ENCODE data around the gene KRT36.

Gene KRT36

DNA sequence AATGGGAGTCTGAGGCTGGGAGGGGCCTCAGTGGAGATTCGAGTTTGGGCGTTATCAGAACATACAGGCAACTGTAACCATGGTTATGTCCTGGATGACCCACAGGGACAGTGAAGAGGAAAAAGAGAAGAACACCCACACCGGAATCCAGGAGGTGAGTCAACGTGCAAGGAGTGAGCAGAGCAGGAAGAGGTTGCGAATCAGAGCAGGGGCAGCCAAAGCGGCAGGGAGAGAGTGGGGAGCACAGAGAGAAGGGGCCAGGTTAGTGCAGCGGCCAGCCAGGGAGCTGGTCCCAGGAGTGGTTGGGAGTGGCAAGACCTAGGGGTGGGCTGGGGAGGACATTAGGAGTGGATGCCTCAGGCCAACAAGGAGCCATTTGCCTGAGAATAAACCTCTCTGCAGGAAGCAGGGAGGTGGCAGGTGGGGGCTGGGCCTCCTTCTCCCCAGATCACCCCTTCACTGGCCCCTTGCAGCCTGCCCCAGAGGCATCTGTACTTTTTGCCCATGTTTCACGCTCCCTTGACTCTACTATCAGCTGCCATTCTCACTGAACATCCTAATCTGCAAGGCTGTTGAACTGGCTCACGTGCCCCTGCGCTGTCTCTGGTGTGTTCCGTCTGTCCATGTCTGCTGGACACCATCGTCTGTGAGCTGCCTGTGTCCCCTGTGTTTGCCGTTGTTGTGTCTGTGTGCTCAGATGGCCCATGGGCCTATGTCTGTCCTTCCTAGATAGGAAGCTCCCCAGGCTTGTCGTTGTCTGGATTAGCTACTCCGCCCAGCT lies 10.6 kb upstream of the KRT36 start:
- no peak for DNase-seq (ENCODE audit: low read depth)

DNA sequence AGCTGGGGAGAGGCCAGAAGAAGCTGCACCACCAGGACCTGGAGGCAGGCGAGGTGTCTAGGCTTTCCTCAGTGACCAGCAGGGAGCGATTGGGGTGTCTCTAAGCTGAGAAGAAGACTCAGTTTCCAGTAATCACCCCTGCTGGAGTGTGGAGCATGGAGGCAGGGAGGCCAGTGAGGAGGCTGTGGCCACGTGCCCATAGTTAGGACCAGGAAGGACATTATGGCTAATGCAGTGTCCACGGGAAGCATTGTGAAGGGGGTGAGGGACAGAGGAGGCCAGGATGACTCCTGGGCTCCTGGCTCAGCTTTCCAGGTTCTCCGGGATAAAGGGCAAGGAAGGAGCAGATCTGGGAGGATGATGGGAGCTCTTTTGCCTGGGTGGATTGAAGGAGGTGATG lies 10.0 kb upstream of the KRT36 start:
- no peak for DNase-seq (ENCODE audit: low read depth)

DNA sequence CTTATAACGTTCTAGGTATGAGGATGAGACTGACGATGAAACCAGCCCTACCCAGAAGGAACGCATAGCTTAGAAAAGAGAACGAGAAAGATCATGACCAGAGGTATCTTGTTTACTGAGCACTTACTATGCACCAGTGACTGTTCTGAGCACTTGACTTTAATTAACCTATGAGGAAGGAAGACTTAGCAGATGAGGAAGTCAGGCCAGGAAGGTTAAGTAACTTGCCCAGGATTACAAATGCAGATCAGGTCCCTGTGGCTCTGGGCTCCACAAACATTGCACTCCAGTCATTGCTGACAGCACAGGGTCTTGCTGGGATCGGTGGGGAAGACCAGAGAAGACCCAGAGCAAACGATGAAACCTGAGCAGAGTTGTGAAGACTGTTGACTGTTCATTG lies 8.6 kb upstream of the KRT36 start:
- no peak for DNase-seq (ENCODE audit: low read depth)

DNA sequence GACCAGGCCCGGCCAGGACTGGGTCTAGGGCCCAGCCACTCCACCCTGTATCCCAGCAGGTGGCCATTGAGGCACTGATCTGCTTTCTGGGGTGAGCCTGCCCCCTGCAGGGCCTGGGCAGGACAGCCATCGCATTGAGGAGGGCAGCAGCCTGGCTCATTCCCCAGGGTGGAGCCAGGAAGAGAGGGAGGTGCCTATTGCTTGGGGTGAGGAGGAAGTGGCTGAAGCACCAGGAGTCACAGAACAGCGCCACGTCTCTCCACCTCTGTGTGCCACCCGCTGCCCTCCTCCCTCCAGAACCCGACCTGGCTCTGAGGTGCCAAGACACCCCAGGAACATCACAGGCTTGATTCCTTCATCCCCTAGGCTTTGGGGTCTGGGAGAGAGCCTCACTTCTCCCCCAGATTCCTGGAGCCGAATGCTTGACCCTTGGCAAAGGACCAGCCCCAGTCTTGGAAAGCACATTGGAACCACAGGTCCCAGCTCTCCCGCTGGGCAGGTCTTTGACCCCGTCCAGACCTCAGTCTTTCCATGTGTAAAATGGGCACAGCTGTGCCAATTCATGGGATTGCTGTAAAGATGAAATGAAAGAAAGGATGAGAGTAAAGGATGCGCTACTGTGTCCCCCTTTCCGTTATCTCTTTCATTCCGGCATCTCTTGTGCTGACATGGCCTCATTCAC lies 7.2 kb upstream of the KRT36 start:
- no peak for DNase-seq (ENCODE audit: low read depth)

DNA sequence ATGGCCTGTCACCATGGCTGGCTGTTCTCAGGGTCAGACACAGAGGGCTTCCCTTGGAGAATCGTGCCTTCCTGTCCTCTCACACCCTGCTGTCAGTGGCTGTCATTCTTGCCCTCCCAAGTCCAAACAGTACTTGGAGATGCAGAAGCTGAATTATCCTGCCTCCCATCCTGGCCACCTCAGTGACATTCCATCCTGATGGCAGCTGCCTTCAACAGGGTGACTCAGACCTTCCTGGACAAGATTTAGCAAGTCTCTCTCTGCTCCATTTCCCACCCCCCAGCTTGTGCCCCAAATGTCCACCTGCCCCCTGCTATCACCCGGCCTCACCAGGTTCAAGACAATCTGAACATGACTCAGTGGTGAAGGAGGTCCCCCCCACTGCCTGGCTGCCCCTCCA lies 4.8 kb upstream of the KRT36 start:
- DNase-seq (ENCODE audit: low read depth) = no peak

DNA sequence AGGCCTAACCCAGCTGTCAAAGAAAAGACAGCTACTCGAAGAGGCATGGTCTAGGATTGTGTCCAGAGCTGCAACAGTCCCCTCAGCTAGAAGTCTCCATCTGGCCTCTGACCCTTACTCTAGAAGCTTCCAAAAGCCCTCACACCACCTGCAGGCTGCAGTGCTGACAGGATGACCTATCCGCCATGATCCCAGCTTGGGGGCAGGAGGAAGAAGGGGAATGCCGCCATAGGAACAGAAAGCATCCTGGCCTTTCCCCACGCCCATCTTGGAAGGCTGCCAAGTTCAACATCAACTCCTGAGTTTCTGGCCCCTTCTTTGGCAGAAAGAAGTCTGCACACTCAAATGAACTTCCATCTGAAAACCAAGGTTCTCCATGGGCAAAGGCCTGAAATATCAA lies 3.1 kb upstream of the KRT36 start:
- DNase-seq (ENCODE audit: low read depth) = no peak

DNA sequence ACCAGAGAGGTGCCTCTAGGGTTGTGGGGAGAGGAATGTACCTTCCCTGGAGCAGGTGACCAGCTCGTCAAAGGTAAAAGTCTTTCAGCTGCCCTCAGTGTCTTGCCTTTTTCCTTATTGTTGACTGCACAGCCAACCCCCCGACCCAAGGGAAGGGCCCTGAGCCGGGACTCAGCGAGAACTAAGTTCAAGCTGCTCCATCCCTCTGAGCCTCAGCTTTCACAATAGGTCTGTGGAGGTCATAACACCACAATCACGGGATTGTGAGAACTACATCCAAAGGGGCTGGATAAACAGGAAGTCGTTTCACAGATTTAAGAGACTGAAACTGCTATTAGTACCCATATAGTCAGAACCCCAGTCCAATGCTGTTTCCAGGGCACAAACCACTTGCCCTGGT lies 2.6 kb upstream of the KRT36 start:
- DNase-seq (ENCODE audit: low read depth) = no peak

DNA sequence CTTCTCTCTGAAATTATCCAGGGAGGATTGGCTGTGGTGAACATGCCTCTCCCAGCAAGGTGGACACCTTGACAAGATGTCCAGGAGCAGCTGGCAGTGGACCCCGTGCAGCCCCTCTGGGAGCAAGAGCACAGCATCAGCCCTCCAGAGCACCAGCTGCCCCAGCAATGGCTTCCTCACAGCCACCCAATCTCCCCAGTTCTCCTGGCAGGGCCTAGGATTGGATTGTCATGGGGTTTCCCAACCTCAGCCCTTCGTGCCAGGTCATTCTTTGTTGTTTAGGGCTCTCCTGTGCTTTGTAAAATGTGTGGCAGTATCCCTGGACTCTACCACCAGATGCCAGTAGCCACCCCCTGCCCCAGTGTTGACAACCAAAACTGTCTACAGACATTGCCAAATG lies 1.8 kb upstream of the KRT36 start:
- no peak for DNase-seq (ENCODE audit: low read depth)

DNA sequence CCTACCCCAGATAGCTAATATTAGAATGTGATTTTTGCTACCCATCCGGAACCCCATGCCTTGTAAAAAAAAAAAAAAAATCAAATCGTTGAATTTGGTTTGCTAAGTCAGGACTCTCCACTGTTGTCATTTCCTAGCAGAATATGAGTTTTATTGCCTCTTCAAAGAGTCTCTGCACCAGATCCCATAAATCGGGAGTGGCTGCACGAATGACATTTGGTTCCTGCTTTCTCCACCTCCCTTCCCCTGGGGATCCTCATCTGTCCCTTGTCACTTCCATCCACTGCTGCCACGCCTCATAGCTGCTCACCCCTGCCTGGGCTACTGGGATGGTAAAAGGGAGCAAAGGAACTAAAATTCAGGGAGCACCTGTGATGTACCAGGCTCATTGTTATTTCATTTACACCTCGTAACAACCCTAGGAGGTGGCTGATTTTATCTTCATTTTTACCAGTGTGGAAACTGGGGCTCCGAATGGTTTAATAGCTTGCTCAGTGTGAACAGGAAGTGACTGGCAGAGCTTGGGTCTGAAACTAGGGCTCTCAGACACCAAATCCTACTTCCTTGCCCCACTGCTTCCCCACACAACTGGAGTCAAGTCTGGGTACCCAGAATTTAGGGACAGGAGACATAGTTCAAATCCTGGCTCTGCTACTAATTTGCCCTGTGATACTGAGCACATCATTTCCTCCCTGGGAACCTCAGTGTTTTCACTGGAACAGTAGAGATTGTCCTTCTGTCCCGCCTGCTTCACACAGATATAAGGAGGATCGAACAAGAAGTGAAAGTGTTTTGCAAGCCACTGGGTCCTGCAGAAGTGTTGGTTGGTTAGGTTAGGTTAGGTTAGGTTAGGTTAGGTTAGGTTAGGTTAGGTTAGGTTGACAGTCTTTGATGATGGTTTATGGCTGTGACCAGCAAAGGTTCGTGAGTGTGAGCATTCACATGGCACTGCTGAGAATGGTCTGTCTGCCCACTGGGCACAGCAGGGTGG lies 585 bp upstream of the KRT36 start:
- DNase-seq (ENCODE audit: low read depth) = no peak

DNA sequence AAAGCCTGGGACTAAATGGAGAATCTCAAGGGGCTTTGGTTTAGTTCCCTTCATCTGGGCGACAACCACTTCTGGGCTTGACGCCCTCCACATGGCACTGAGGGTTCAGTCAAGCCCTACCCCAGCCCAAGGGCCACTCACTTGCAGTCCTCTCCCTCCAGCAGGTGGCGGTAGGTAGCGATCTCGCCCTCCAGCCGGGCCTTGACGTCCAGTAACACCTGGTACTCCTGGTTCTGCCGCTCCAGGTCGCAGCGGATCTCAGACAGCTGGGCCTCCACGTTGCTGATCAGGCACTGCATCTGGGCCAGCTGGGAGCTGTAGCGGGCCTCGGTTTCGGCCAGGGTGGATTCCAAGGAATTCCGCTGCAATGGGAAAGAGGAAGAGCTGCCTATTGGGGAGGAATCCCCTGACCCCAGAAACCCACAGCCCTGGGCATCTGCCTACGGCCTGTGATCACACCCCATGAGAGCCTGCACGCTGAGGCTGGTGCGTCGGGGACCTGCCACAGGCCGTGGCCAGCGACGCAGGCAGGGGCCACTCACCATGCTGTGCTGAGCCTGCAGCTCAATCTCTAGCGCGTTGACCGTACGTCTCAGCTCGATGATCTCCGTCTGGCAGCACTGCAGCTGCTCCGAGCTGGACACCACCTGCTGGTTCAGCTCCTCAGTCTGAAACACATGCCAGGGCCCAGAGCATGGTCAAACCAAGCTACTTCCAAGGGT lies 2.7 kb downstream of the KRT36 start:
- DNase-seq (ENCODE audit: low read depth) = no peak

DNA sequence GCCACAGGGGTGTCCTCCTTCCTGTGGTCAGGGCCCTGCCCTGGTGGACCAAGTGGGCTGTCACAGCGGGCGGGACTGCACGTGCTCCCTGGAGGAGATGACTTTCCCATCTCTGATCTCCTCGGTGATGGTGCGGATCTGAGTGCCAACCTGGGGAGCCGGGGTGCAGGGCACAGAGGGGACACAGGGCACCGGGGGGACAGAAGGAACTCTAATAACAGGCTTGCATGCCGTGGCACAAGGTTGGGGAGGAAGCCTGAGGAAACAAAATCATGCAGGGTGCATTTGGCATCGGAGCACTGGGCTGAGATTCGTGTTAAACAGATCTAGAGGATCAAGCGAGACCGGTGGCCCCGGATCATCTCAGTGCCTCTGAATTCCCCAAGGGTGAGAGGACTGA lies 3.4 kb downstream of the KRT36 start:
- DNase-seq (ENCODE audit: low read depth) = no peak

DNA sequence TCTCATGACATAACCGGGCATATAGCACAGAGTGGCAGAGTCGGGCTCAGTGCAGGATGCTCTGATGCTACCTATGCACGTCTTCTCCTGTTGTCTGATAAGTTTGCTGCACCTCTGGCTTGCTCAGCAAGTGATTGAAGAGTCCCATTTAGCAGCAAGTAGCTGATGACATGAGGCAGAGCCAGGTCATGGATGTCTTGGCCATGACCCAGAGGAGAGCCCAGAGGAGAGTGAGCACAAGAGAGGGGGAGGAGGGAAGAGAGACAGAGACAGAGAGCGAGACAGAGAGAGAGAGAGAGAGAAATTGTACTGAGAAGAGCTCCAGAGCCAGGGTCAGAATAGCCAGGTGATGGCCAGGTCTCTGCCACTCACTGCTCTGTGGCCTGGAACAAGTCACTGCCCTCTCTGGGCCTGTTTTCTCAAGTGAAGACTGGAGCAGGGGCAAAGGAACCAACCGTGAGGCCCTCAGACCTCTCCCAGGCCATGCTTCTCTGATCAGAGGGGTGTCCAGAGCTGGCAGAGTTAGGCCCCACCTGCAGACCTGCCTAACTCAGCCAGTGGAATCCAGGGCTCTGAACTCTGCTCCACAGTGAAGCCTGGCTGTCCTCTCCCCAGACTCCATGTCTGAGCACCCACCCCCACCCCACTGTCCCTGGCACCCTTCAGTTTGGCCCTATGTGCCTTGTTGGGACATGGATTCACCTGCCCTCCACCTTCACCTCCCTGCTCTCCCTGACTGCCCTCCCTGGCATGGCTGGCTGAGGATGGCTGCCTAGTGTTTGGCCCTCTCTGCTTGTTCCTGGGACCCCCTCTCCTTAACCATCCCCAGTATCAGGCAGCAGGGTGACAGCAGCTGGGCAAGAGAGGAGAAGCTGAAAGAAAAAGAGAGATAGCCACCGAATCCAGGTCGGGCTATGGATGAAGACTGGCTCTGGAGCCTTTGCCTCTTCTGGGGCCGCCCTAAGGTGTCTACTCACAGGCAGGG lies 4.5 kb downstream of the KRT36 start:
- no peak for DNase-seq (ENCODE audit: low read depth)

DNA sequence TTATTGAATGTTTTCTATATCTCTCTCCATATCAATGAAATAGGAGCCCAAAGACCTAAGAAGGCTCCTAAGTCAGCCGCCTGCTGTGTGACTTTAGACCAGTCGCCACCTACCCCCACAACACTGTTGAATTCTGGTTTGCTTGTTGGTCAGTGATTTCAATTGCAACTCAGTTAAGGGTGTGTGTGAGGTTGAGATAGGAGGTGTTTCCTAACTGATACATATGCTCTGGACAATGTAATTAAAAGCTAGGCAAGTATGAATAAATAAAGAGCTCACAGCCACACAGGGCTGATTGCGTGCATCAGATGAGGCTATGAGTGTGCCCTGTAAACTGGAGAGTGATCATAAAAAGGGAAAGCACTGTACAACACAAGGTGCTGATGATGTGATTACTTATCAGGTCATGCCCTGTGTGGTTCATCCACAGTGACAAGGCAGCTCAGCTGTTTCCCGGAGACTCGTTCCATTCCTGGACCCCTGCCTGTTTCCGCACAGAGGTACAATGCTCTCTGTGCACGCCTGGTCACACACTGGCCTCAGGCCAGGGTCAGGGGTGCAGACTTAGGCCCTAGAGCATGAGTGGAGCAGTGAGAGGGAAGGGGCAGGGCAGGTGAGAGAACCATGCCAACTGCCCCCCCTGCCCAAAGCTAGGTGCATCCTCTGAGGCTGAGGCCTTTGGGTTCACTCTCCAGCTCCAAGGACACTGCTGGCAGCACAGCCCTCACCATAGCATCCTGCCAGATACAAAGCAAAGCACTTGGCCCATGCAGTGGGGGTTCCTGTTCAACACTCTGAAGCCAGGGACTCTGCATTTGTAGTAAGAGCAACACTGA lies 5.5 kb downstream of the KRT36 start:
- no peak for DNase-seq (ENCODE audit: low read depth)

DNA sequence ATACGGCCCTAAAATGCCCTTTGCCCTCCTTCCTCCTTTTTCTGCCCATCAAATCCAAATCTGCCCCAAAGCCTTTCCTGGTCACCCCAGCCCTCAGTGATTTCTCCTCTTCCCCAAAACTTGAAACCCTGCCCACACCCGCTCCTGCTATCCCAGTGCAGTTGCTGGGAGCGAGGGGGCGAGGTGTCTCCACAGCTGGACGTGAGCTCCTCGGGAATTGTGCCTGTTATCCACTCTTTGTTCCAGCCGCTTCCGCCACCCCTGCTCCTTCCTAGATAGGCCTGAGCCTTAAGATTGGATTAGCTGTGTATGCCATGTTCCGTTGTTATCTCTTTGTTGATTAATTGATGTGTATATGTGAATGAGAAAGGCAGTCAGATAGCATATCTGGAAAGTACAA lies 6.2 kb downstream of the KRT36 start:
- no peak for DNase-seq (ENCODE audit: low read depth)

DNA sequence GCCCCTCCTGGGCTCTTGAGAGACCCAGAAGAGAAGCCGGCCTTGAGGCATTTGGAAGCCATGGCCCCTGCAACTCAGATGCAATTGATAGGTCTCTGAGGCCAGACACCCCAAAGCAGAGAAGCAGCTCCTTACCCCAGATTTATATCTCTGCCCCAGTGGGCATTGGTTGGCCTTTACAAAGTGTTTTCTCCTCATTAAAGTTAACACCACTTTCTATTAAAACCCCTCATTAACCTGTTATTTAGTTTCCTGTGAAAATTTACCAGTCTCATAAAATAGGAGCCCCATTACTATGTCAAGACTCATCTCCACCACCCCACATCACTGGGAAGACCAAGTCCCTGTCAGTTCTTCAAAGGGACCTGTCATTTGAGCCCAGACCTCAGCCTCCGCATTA lies 8.7 kb downstream of the KRT36 start, which contains the start of gene KRT35:
Gene KRT35, minus strand, starts transcription at position 116 of the 400 bp plus-strand sequence. Its CDS starts 54 bp downstream, at position 62.
- DNase-seq (ENCODE audit: low read depth) = no peak

DNA sequence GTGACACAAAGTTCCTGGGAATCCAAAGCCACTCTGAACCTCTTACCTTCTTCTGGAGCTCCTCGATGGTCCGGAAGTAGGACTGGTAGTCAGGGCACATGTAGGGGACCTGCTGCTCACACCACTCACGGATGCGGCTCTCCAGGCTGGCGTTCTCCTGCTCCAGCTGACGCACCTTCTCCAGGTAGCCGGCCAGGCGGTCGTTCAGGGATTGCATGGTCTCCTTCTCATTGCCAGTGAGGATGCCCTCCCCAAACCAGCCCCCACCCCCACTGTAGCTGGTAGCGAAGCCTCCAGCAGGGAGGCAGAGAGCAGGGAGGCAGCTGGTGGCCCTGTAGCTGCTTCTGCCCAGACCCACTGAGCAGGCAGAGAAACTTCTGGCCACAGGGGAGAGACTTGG lies 9.1 kb downstream of the KRT36 start:
- no peak for DNase-seq (ENCODE audit: low read depth)

DNA sequence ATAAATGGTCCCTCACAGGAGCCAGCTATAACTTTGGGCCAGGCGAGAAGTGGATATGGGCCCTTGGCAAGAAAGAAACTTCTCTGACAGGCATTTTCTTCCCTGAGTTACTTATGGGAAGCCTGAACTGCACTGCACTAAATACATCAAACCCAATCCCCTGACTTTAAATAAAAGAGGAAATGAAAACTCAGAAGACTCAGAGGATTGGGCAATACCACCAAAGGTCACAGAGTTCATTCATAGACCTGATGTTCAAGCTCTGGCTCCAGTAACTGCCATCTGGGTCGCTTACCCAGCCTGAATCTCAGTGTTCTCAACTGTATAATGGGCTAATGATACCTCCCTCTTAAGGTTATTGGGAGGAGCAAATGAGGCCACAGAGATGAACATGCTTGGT lies 9.6 kb downstream of the KRT36 start:
- DNase-seq (ENCODE audit: low read depth) = no peak

DNA sequence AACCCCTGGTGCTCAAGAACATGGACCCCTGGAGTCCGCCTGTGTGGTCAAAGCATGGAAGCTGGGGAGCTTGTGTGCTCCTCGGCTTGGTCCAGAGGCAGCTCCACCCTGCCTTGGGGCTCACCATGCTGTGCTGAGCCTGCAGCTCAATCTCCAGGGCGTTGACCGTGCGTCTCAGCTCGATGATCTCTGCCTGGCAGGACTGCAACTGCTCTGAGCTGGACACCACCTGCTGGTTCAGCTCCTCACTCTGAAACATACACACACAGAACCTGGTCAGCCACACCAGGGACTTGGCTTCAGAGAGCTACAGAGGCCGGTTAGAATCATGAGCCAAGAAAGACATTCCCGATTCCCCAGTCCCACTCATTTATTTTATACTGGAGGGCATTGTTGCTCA lies 11.5 kb downstream of the KRT36 start:
- no peak for DNase-seq (ENCODE audit: low read depth)

All from T-helper 22 cell (primary cell).